Measurements from ENCODE around the gene KIRREL1. TPM values are rescaled to one million over a fixed set of nuclear protein-coding genes. Genes with fewer than 3 reads are reported as not detected.

Gene KIRREL1
- total and polyA plus RNA-seq, 2 experiments from 2014 or later: 5.1 to 35.2 TPM

DNA sequence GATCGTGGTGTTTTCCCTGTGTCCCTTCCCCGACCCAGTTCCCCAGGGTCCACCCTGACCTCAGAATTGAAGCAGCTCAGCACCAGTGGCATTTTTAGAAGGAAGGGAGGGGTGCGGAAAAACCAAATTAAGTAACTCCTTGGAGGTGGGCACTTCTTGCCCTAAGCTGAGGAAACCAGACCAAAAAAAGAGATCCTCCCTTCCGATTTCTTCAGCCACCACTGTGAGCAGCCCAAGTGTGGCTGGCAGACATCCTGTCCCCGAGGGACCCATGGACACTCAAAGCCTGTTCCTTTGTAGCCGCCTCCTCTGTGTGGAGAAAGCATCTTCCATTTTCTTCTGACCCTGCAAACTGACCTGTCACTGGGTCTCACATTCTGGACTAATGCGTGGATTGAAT lies 31.3 kb downstream of the KIRREL1 start:
- H3K27me3 ChIP-seq (ENCODE audit: insufficient read depth): no peaks in the 10 kb centered on the region
- H3K9me3 Mint-ChIP-seq: no peaks in the 10 kb centered on the region
- H2AFZ ChIP-seq: no peak overlapping the region
- no peak overlapping the region for H3K4me3 Mint-ChIP-seq
- H4K20me1 ChIP-seq (replicated peaks; ENCODE audit: insufficient read depth): no peaks in the 10 kb centered on the region
- H3K27me3 Mint-ChIP-seq (ENCODE audit: insufficient read depth, low read depth, poor library complexity): peaks cover 8% of the 10 kb centered on the region
- H3K27ac Mint-ChIP-seq: peak overlapping the region; percentile 79
- H3K79me2 ChIP-seq (replicated peaks; ENCODE audit: insufficient read depth): peaks cover 72% of the 10 kb centered on the region
- DNase-seq (ENCODE audit: low spot score) (no peak), ATAC-seq (no peak)
- peaks cover 3% of the 10 kb centered on the region; the same call in 1 of the 3 replicates for H3K36me3 Mint-ChIP-seq (ENCODE audit: low read depth)
- no peaks in the 10 kb centered on the region for H3F3A ChIP-seq (replicated peaks; ENCODE audit: low read depth)
- peaks cover 48% of the 10 kb centered on the region for H3K4me1 ChIP-seq (ENCODE audit: insufficient read depth)
- no peak for TF ChIP-seq ZNF114 (CRISPR knock-in tag; IDR thresholded peaks at IDR 0.05)
- no peak for TF ChIP-seq NANOG (IDR thresholded peaks at IDR 0.05; ENCODE audit: borderline replicate concordance)
- TF ChIP-seq POLR2AphosphoS5 (IDR thresholded peaks at IDR 0.05; ENCODE audit: low read depth): no peak
- TF ChIP-seq, protein P1, sequence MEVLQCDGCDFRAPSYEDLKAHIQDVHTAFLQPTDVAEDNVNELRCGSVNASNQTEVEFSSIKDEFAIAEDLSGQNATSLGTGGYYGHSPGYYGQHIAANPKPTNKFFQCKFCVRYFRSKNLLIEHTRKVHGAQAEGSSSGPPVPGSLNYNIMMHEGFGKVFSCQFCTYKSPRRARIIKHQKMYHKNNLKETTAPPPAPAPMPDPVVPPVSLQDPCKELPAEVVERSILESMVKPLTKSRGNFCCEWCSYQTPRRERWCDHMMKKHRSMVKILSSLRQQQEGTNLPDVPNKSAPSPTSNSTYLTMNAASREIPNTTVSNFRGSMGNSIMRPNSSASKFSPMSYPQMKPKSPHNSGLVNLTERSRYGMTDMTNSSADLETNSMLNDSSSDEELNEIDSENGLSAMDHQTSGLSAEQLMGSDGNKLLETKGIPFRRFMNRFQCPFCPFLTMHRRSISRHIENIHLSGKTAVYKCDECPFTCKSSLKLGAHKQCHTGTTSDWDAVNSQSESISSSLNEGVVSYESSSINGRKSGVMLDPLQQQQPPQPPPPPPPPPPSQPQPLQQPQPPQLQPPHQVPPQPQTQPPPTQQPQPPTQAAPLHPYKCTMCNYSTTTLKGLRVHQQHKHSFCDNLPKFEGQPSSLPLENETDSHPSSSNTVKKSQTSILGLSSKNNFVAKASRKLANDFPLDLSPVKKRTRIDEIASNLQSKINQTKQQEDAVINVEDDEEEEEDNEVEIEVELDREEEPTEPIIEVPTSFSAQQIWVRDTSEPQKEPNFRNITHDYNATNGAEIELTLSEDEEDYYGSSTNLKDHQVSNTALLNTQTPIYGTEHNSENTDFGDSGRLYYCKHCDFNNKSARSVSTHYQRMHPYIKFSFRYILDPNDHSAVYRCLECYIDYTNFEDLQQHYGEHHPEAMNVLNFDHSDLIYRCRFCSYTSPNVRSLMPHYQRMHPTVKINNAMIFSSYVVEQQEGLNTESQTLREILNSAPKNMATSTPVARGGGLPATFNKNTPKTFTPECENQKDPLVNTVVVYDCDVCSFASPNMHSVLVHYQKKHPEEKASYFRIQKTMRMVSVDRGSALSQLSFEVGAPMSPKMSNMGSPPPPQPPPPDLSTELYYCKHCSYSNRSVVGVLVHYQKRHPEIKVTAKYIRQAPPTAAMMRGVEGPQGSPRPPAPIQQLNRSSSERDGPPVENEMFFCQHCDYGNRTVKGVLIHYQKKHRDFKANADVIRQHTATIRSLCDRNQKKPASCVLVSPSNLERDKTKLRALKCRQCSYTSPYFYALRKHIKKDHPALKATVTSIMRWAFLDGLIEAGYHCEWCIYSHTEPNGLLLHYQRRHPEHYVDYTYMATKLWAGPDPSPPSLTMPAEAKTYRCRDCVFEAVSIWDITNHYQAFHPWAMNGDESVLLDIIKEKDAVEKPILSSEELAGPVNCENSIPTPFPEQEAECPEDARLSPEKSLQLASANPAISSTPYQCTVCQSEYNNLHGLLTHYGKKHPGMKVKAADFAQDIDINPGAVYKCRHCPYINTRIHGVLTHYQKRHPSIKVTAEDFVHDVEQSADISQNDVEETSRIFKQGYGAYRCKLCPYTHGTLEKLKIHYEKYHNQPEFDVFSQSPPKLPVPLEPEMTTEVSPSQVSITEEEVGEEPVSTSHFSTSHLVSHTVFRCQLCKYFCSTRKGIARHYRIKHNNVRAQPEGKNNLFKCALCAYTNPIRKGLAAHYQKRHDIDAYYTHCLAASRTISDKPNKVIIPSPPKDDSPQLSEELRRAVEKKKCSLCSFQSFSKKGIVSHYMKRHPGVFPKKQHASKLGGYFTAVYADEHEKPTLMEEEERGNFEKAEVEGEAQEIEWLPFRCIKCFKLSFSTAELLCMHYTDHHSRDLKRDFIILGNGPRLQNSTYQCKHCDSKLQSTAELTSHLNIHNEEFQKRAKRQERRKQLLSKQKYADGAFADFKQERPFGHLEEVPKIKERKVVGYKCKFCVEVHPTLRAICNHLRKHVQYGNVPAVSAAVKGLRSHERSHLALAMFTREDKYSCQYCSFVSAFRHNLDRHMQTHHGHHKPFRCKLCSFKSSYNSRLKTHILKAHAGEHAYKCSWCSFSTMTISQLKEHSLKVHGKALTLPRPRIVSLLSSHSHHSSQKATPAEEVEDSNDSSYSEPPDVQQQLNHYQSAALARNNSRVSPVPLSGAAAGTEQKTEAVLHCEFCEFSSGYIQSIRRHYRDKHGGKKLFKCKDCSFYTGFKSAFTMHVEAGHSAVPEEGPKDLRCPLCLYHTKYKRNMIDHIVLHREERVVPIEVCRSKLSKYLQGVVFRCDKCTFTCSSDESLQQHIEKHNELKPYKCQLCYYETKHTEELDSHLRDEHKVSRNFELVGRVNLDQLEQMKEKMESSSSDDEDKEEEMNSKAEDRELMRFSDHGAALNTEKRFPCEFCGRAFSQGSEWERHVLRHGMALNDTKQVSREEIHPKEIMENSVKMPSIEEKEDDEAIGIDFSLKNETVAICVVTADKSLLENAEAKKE (CRISPR knock-in tag; IDR thresholded peaks at IDR 0.05): no peak
- TF ChIP-seq, protein P2, sequence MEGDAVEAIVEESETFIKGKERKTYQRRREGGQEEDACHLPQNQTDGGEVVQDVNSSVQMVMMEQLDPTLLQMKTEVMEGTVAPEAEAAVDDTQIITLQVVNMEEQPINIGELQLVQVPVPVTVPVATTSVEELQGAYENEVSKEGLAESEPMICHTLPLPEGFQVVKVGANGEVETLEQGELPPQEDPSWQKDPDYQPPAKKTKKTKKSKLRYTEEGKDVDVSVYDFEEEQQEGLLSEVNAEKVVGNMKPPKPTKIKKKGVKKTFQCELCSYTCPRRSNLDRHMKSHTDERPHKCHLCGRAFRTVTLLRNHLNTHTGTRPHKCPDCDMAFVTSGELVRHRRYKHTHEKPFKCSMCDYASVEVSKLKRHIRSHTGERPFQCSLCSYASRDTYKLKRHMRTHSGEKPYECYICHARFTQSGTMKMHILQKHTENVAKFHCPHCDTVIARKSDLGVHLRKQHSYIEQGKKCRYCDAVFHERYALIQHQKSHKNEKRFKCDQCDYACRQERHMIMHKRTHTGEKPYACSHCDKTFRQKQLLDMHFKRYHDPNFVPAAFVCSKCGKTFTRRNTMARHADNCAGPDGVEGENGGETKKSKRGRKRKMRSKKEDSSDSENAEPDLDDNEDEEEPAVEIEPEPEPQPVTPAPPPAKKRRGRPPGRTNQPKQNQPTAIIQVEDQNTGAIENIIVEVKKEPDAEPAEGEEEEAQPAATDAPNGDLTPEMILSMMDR (conservative IDR thresholded peaks at IDR 0.05; ENCODE audit: low read depth in 2 of 2): no peak
- TF ChIP-seq, protein P3, sequence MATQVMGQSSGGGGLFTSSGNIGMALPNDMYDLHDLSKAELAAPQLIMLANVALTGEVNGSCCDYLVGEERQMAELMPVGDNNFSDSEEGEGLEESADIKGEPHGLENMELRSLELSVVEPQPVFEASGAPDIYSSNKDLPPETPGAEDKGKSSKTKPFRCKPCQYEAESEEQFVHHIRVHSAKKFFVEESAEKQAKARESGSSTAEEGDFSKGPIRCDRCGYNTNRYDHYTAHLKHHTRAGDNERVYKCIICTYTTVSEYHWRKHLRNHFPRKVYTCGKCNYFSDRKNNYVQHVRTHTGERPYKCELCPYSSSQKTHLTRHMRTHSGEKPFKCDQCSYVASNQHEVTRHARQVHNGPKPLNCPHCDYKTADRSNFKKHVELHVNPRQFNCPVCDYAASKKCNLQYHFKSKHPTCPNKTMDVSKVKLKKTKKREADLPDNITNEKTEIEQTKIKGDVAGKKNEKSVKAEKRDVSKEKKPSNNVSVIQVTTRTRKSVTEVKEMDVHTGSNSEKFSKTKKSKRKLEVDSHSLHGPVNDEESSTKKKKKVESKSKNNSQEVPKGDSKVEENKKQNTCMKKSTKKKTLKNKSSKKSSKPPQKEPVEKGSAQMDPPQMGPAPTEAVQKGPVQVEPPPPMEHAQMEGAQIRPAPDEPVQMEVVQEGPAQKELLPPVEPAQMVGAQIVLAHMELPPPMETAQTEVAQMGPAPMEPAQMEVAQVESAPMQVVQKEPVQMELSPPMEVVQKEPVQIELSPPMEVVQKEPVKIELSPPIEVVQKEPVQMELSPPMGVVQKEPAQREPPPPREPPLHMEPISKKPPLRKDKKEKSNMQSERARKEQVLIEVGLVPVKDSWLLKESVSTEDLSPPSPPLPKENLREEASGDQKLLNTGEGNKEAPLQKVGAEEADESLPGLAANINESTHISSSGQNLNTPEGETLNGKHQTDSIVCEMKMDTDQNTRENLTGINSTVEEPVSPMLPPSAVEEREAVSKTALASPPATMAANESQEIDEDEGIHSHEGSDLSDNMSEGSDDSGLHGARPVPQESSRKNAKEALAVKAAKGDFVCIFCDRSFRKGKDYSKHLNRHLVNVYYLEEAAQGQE (IDR thresholded peaks at IDR 0.05; ENCODE audit: unreplicated experiment): no peak
- TF ChIP-seq EZH2 (IDR thresholded peaks at IDR 0.05; ENCODE audit: low read depth, unreplicated experiment): no peak
- no peak for TF ChIP-seq STAT1 (IDR thresholded peaks at IDR 0.05; ENCODE audit: unreplicated experiment)
- TF ChIP-seq EZH2phosphoT487 (IDR thresholded peaks at IDR 0.05; ENCODE audit: unreplicated experiment): no peak
- TF ChIP-seq CREB1 (CRISPR knock-in tag; IDR thresholded peaks at IDR 0.05; ENCODE audit: low read depth): no peak
- TF ChIP-seq ZNF331 (CRISPR knock-in tag; IDR thresholded peaks at IDR 0.05; ENCODE audit: low read depth): no peak
- TF ChIP-seq JUNB (IDR thresholded peaks at IDR 0.05; ENCODE audit: unreplicated experiment): no peak
- TF ChIP-seq, protein P4, sequence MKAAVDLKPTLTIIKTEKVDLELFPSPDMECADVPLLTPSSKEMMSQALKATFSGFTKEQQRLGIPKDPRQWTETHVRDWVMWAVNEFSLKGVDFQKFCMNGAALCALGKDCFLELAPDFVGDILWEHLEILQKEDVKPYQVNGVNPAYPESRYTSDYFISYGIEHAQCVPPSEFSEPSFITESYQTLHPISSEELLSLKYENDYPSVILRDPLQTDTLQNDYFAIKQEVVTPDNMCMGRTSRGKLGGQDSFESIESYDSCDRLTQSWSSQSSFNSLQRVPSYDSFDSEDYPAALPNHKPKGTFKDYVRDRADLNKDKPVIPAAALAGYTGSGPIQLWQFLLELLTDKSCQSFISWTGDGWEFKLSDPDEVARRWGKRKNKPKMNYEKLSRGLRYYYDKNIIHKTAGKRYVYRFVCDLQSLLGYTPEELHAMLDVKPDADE (IDR thresholded peaks at IDR 0.05): no peak
- no peak overlapping the region for H3K4me3 ChIP-seq
- H3K4me2 ChIP-seq: 0 out of 2 replicates have a peak overlapping the region, but pooled peaks have one; percentile 32
- H3K27ac ChIP-seq (ENCODE audit: low read depth): 0 out of 2 replicates have a peak overlapping the region, but pooled peaks have one; percentile 74
- H3K36me3 ChIP-seq (ENCODE audit: insufficient read depth): no peaks in the 10 kb centered on the region
- H3K4me1 Mint-ChIP-seq: peaks cover 71% of the 10 kb centered on the region
- no peaks in the 10 kb centered on the region for H3K9me2 ChIP-seq (ENCODE audit: insufficient read depth)

All from GM23338 (cell line).